Stimulated activated naive CD8-positive, alpha-beta T cell treated with anti-CD3 and anti-CD28 coated beads, Interleukin-15, amount 100 ng/mL, for 72 hours (primary cell): ENCODE data around the gene ATP9B.
A peak's percentile ranks its signal among the peaks of the same experiment; 100 is the strongest.

Experiments
- ATAC-seq: fragments of 150-1000 bp; cut with Tn5 transposase; 2 replicates; pipeline ENCODE4 v1.10.0; 2021; ENCODE audit warnings: mild to moderate bottlenecking, moderate library complexity
- DNase-seq, 2 donors: peaks; one replicate each; pipeline ENCODE4 v3.0.0; 2021 to 2022
- H3K27ac Mint-ChIP-seq, 2 donors: one replicate each; pipeline ENCODE4 v1.8.0; 2022; ENCODE audit warnings: mild to moderate bottlenecking in 2 of 2, mixed read lengths in 2 of 2, moderate library complexity in 2 of 2
- H3K27me3 Mint-ChIP-seq: one replicate; pipeline ENCODE4 v1.8.0; 2022; ENCODE audit warnings: mixed read lengths
- H3K4me1 Mint-ChIP-seq: one replicate; pipeline ENCODE4 v1.8.0; 2022; ENCODE audit warnings: mild to moderate bottlenecking, mixed read lengths
- H3K4me3 Mint-ChIP-seq, 2 donors: one replicate each; pipeline ENCODE4 v1.8.0; 2022; ENCODE audit warnings: mild to moderate bottlenecking in 2 of 2, mixed read lengths in 2 of 2, moderate library complexity in 1 of 2
- H3K9me3 Mint-ChIP-seq, 2 donors: one replicate each; pipeline ENCODE4 v1.8.0; 2022; ENCODE audit warnings: mixed read lengths in 2 of 2

The ATP9B gene

DNA sequence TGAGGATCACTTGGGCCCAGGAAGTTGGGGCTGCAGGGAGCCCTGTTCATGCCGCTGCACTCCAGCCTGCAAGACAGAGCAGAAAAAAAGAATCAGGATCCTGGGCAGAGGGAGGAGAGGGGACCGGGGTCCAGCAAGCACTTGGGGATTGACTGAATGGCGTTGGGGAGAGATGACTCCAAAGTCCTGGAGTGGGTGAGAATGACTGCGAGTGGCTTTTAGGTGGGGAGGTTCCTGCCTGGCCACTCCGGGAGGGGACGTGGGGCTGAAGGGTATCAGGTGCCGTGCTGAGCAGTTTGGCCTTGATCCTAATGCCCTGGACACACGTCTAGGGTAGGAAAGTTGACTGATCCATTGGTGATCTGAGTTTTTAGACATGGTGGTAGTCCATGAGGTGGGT is 323.0 kb downstream of the ATP9B start:
- Mint-ChIP-seq H3K4me3 (peak overlapping the region in 1 of 2 donors; percentile 23), H3K27me3 (peaks cover 32% of the 10 kb centered on the region), H3K4me1 (peaks cover 21% of the 10 kb centered on the region), H3K27ac (no peak overlapping the region), H3K9me3 (no peaks in the 10 kb centered on the region)
- ATAC-seq: no peak
- no peak for DNase-seq

DNA sequence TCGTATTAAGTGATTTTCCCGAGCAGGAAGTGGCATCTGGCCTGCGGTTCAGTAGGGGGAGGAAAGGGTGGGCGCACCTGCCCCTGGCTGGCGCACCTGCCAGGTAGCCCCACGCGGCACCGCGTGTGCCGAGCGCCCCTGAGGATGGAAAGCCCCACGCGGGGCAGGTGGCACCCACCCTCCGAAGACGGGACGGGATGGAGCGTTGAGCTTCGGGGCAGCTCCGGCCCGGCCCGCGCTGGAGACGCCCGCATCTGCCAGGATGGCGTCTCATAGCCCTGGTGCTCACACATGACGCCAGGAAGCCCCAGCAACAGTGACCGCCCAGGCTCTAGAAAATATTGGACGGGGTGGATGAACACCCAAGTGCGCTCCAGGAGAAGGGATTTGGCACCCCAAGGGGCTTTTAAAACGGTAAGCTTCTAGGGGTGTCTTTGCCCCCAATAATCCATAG is 324.0 kb downstream of the ATP9B start:
- Mint-ChIP-seq H3K27me3 (peaks cover 28% of the 10 kb centered on the region), H3K4me1 (peaks cover 30% of the 10 kb centered on the region), H3K4me3 (peak overlapping the region; percentile 90 to 96), H3K27ac (peak overlapping the region; percentile 94 to 98), H3K9me3 (no peaks in the 10 kb centered on the region)
- DNase-seq (no peak), ATAC-seq (no peak)

GRCh38 chr18:79393635-79394533 is 324.7 kb downstream of the ATP9B start:
- DNase-seq (peak; percentile 47 to 60), ATAC-seq (peak; percentile 18)
- Mint-ChIP-seq H3K27ac (peak overlapping the region; percentile 94 to 98), H3K4me1 (peaks cover 37% of the 10 kb centered on the region), H3K4me3 (peak overlapping the region; percentile 90 to 96), H3K9me3 (no peaks in the 10 kb centered on the region), H3K27me3 (peaks cover 21% of the 10 kb centered on the region)

DNA sequence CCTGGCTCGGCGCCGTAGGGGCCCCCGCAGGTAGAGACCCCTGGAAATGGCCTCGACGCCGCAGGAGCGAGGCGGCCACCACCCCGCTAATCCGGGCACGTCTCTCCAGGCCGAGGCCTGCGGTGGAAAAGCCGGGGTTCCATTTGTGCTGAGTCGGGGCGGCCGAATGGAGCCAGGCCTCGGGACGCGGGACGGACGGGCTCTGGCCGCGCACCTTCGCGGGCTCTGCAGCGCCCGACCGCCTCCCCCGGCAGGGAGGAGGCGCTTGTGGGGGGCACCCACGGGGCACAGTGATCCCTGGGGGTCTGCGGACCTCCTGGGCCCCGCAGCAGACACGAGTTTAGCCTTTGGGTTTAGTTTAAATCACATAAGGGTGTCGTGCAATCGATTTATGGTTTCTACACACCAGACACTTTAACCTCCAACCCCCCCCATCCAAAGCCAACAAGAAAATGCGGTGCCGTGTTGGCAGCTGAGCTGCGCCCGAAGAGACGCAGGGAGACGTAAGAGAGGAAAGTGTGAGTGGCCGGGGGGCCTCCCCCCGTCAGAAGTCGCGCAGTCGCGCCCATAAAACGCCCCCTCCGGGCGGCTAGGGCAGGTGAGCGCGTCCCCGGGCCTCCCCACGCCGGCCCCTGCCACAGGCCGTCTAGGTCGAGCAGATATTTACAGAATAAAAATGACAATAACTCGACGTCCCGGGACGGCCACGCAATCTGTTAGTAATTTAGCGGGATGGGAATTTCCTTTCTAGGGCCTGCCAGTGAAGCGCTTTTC is 325.5 kb downstream of the ATP9B start:
- Mint-ChIP-seq H3K27me3 (peaks cover 13% of the 10 kb centered on the region), H3K9me3 (no peaks in the 10 kb centered on the region), H3K4me1 (peaks cover 42% of the 10 kb centered on the region), H3K27ac (peak overlapping the region; percentile 82 to 85), H3K4me3 (peak overlapping the region; percentile 80 to 87)
- ATAC-seq (peak; percentile 75), DNase-seq (peak; percentile 86 to 90)

DNA sequence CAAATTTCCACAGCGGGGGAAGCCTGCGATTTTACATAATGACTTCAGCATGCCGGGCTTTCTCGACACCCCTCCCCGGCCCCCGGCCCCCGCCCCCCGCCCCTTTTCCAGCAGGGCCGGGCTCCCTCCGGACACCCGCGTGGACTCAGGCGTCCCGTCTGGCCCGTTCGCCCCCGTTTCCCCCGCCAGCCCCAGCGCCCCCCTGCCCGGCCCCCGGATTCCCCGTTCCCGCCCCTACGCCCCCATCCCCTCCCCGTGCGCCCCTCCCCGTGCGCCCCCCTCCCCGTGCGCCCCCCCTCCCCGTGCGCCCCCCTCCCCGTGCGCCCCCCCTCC is 326.1 kb downstream of the ATP9B start:
- Mint-ChIP-seq H3K27ac (peak overlapping the region; percentile 82 to 85), H3K27me3 (peaks cover 13% of the 10 kb centered on the region), H3K4me3 (peak overlapping the region; percentile 80 to 87), H3K9me3 (no peaks in the 10 kb centered on the region), H3K4me1 (peaks cover 42% of the 10 kb centered on the region)
- ATAC-seq (peak; percentile 1), DNase-seq (no peak)

- Mint-ChIP-seq H3K27me3 (peaks cover 13% of the 10 kb centered on the region), H3K4me3 (peak within 1 kb of the TSS; percentile 92 to 98), H3K4me1 (peaks cover 43% of the 10 kb centered on the region), H3K9me3 (no peaks in the 10 kb centered on the region), H3K27ac (peak within 1 kb of the TSS; percentile 89 to 96)
- peak; percentile 53 for ATAC-seq
- DNase-seq: peak; percentile 84 to 86
These were observed 326.7 kb downstream of the ATP9B start, which contains the start of gene NFATC1 for GRCh38 chr18:79395761-79396404. TSS of gene NFATC1 (plus strand) at chr18:79395930. CDS start at chr18:79396225, 295 bp downstream.

DNA sequence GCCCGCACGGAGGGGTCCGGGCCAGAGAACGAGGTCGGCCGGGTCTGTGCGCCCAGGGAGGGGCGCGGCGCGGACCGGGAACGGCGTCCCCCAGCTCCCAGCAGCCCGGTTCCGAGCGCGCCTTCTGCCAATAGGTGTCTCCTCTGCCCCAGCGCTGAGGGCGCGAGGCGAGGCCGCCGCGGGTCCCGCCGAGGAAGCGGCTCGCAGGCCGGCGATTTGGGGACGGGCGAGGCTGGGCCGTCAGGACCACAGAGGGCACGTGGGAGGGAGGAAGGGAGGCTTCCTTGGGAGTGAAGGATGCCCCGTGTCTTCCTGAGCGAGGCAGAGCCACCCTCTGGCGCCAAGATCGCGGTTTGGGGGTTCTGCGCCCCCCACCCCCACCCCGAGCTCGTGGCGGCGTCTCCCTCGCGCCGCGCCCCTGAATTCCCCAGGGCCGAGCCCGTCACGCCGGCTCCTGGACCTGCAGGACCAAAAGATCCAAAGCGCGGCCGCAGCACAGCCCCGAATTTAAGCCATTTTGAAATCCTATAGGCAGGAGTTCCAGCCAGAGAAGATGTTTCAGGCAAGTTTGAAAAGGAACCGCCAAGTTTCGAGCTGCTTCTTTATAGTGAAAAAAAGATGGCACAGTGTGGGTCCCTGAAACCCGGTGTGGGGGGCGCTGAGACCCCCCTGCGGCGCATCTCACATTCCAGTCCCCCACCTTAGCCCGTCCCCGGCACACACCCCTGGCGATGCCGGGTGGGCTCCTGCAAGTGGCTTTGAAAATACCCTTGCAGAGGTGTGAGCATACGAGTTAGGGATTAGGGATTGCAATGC is 327.4 kb downstream of the ATP9B start:
- DNase-seq (peak in 1 of 2 donors; percentile 48), ATAC-seq (peak; percentile 16)
- Mint-ChIP-seq H3K27me3 (peaks cover 13% of the 10 kb centered on the region), H3K27ac (no peak overlapping the region), H3K4me1 (peaks cover 51% of the 10 kb centered on the region), H3K9me3 (no peaks in the 10 kb centered on the region), H3K4me3 (peak overlapping the region; percentile 92 to 98)

GRCh38 chr18:79397247-79397829 is 328.1 kb downstream of the ATP9B start:
- Mint-ChIP-seq H3K4me1 (peaks cover 52% of the 10 kb centered on the region), H3K9me3 (no peaks in the 10 kb centered on the region), H3K4me3 (peak overlapping the region; percentile 92 to 98), H3K27me3 (peaks cover 7% of the 10 kb centered on the region), H3K27ac (peak overlapping the region in 1 of 2 donors; percentile 19)
- ATAC-seq (no peak), DNase-seq (no peak)

- Mint-ChIP-seq H3K4me1 (peaks cover 52% of the 10 kb centered on the region), H3K4me3 (peak overlapping the region; percentile 81 to 92), H3K27ac (peak overlapping the region in 1 of 2 donors; percentile 81), H3K9me3 (no peaks in the 10 kb centered on the region), H3K27me3 (no peaks in the 10 kb centered on the region)
- DNase-seq: no peak
- no peak for ATAC-seq
These were observed 328.9 kb downstream of the ATP9B start for GRCh38 chr18:79397830-79398761.

DNA sequence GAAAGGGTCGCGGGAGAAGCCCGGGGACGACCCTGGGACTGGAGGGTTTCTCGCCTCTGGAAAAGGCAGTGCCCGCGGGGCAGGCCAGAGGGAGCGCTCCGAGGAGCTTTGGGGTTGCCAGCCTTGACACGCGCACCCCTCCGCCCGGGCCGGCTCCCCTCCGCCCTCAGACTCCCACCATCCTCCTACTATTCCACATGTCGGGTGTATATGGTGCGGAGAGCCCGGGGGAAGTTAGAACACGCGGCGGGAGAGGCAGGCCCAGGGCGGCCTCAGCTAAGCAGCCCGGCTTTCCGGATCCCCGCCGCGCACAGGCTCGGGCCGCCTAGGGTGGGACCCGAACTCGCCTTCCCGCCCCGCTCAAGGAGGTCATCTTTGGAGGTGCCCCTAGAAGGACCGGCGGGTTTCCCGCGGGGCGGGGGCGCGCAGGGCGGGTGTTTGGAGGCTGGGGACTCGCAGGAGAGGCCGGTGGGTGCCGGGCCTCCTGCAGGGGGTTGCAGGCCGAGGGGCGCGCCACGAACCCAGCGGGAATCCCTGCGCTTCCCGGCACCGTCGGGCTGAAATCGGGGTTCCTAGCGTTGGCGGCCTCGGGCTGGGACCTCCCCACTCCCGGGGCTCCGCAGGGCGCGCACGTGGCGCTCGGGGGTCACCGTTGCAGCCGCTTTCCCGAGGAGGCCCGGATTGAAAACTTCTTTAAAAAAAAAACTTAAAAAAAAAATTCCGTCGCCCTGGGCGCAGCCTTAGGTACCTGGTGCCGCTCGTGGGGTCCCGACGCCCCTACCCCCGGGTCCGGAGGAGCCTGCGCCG is 330.3 kb downstream of the ATP9B start:
- Mint-ChIP-seq H3K9me3 (no peaks in the 10 kb centered on the region), H3K4me3 (peak overlapping the region; percentile 81 to 92), H3K27me3 (no peaks in the 10 kb centered on the region), H3K27ac (peak overlapping the region; percentile 81 to 90), H3K4me1 (peaks cover 59% of the 10 kb centered on the region)
- DNase-seq: peak; percentile 44 to 53
- ATAC-seq: no peak

- Mint-ChIP-seq H3K27ac (no peak overlapping the region), H3K9me3 (no peaks in the 10 kb centered on the region), H3K4me3 (no peak overlapping the region), H3K27me3 (no peaks in the 10 kb centered on the region), H3K4me1 (peaks cover 65% of the 10 kb centered on the region)
- DNase-seq (peak in 1 of 2 donors; percentile 40), ATAC-seq (no peak)
These were observed 330.9 kb downstream of the ATP9B start for GRCh38 chr18:79400091-79400590.

DNA sequence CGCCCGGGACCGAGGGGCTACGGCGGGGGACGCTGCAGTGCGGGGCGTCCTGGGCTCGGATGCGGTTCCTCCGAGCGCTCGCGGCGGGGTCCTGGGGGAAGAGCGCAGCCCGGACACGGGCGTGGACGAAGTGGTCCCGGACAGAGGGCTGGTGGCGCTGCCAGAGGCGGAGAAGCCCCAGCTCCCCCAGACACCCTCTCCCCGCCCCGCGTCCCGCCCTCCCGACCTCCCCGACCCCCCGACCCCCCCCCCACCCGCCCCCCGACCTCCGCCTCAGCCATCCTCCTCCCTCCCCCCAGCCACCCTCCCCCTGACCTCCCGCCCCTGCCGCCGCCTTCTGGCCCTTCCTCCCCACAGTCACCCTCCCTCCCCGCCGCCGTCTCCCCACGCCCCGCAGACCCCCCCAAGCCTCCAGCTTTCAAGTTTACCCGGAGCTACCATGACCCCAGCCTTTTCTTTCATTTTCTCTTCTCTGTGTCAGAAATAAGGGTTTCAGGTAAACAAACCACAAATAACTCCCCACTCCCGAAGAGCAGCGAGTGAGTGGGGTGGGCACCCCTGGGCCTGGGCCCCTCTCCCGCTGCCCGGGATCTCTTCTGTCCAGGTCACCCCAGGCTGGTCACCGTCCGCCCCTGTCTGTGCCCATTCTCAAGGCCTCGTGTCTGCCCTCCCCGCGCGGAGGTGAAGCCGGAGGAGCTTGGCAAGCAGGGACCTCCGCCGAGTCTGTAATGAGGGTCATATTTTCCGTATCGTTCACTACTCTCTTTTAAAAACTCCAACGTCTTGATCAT is 331.6 kb downstream of the ATP9B start:
- Mint-ChIP-seq H3K4me3 (peak overlapping the region; percentile 93 to 94), H3K27me3 (no peaks in the 10 kb centered on the region), H3K27ac (peak overlapping the region; percentile 70 to 98), H3K4me1 (peaks cover 72% of the 10 kb centered on the region), H3K9me3 (no peaks in the 10 kb centered on the region)
- ATAC-seq (no peak), DNase-seq (no peak)
